Effector CD8-positive, alpha-beta T cell (primary cell): ENCODE results near the gene DNASE1L2.
"Not testable (repeated sequence)": the region's sequence is repeated elsewhere in the genome, so short reads cannot be mapped to it uniquely, and the experiment has no call there.

Experiments used
- DNase-seq: peaks from one replicate; lab custom pipeline; 2025; lab: John Stamatoyannopoulos, UW
- total RNA-seq, 4 experiments: gene quantifications; one replicate each; lab custom pipeline; 2026; lab: John Stamatoyannopoulos, UW

Gene DNASE1L2
- 2.7 to 4.9 (median 4.4) reads per million in 4 experiments for total RNA-seq

GRCh38 chr16:2236337-2237101 is at the start of gene DNASE1L2:
Gene DNASE1L2, plus strand, starts transcription at chr16:2236444. Its CDS starts 373 bp downstream, at chr16:2236817.
- no peak for DNase-seq

- DNase-seq, result no peak
Observed at GRCh38 chr16:2186505-2186904, 49.7 kb upstream of the DNASE1L2 start.

GRCh38 chr16:2187212-2187611 is 49.0 kb upstream of the DNASE1L2 start:
- DNase-seq, result no peak

GRCh38 chr16:2188395-2188794 is 47.8 kb upstream of the DNASE1L2 start:
- DNase-seq, result no peak

GRCh38 chr16:2189252-2189893 is 46.9 kb upstream of the DNASE1L2 start:
- no peak for DNase-seq

GRCh38 chr16:2190002-2190658 is 46.1 kb upstream of the DNASE1L2 start:
- no peak for DNase-seq

GRCh38 chr16:2190659-2191445 is 45.4 kb upstream of the DNASE1L2 start:
- DNase-seq, result no peak

- no peak for DNase-seq
Observed at GRCh38 chr16:2191446-2191706, 44.9 kb upstream of the DNASE1L2 start.

GRCh38 chr16:2194166-2194834 is 41.9 kb upstream of the DNASE1L2 start:
- DNase-seq, result no peak

- peak; percentile 8 for DNase-seq
Observed at GRCh38 chr16:2194852-2195321, 41.4 kb upstream of the DNASE1L2 start.

- no peak for DNase-seq
Observed at GRCh38 chr16:2195322-2196161, 40.7 kb upstream of the DNASE1L2 start.

- DNase-seq, result no peak
Observed at GRCh38 chr16:2196162-2196980, 39.9 kb upstream of the DNASE1L2 start, which contains the start of gene CASKIN1. Gene CASKIN1, minus strand, starts transcription at chr16:2196605. Its CDS starts 173 bp downstream, at chr16:2196432.

- DNase-seq, result no peak
Observed at GRCh38 chr16:2196981-2197511, 39.2 kb upstream of the DNASE1L2 start.

GRCh38 chr16:2197765-2198164 is 38.5 kb upstream of the DNASE1L2 start:
- no peak for DNase-seq

GRCh38 chr16:2198283-2198682 is 38.0 kb upstream of the DNASE1L2 start:
- no peak for DNase-seq

GRCh38 chr16:2199095-2199494 is 37.1 kb upstream of the DNASE1L2 start:
- DNase-seq, result no peak

GRCh38 chr16:2199621-2200139 is 36.6 kb upstream of the DNASE1L2 start:
- no peak for DNase-seq

GRCh38 chr16:2200313-2200712 is 35.9 kb upstream of the DNASE1L2 start:
- no peak for DNase-seq

- DNase-seq, result not testable (repeated sequence)
Observed at GRCh38 chr16:2203119-2203688, 33.0 kb upstream of the DNASE1L2 start.
